ENCODE measurements around the gene TNFRSF11A.

GRCh38 chr18:62388855-62389760 lies 64.0 kb downstream of the TNFRSF11A start:
- no peak for TF ChIP-seq POLR2A (IDR thresholded peaks at IDR 0.05)
- TF ChIP-seq CTCF (IDR thresholded peaks at IDR 0.05 in 8 of 11, conservative IDR thresholded peaks at IDR 0.05 in 3 of 11), result no peak

All from spleen (tissue), 7 donors.